SK-N-MC (cell line): Measurements from ENCODE around the gene IRGC.

Source experiments
- EZH2 ChIP-seq: fragments of 200-600 bp; sonication (generic); IDR thresholded peaks from one replicate; pipeline ENCODE4 v1.6.1; 2017; ENCODE audit warnings: antibody characterized with exemption
- POLR2AphosphoS5 ChIP-seq: IDR thresholded peaks from 2 replicates; pipeline ENCODE4 v1.6.1; 2012; ENCODE audit warnings: mild to moderate bottlenecking, low read depth, low read length, borderline replicate concordance

DNA sequence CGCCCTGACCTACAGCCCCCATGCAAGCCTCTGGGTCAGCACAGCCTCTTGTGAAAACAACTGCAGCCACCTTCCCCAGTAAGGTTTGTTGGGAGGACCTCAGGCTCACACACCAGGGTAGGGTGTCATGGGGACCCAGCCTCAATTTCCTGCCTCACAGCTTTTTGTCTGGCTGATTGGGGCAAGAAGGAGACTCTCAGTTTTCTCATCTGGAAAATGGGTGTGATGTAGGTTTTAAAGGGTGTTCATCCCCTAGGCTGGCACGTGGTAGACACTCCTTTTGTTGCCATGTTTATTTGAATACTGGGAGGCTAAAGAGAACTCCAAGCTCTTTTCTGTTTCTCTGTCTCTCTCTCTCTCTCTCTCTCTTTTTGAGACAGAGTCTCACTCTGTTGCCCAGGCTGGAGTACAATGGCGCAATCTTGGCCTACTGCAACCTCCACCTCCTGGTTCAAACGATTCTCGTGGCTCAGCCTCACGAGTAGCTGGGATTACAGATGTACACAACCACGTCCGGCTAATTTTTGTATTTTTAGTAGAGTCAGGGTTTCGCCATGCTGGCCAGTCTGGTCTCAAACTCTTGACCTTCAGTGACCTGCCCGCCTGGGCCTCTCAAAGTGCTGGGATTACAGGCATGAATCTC is 27.7 kb upstream of the IRGC start:
- TF ChIP-seq EZH2 = no peak
- TF ChIP-seq POLR2AphosphoS5 = no peak
